Activated CD4-positive, alpha-beta T cell treated with anti-CD3 and anti-CD28 coated beads for 24 hours (primary cell): ENCODE measurements around the gene RHOBTB1.

Source experiments
- DNase-seq, 2 donors: peaks; one replicate each; pipeline ENCODE4 v3.0.0-alpha.2; 2020; ENCODE audit warnings: low read depth in 2 of 2

RHOBTB1 gene

GRCh38 chr10:60965696-60966095, 21.7 kb upstream of the RHOBTB1 start:
- no peak for DNase-seq

DNA sequence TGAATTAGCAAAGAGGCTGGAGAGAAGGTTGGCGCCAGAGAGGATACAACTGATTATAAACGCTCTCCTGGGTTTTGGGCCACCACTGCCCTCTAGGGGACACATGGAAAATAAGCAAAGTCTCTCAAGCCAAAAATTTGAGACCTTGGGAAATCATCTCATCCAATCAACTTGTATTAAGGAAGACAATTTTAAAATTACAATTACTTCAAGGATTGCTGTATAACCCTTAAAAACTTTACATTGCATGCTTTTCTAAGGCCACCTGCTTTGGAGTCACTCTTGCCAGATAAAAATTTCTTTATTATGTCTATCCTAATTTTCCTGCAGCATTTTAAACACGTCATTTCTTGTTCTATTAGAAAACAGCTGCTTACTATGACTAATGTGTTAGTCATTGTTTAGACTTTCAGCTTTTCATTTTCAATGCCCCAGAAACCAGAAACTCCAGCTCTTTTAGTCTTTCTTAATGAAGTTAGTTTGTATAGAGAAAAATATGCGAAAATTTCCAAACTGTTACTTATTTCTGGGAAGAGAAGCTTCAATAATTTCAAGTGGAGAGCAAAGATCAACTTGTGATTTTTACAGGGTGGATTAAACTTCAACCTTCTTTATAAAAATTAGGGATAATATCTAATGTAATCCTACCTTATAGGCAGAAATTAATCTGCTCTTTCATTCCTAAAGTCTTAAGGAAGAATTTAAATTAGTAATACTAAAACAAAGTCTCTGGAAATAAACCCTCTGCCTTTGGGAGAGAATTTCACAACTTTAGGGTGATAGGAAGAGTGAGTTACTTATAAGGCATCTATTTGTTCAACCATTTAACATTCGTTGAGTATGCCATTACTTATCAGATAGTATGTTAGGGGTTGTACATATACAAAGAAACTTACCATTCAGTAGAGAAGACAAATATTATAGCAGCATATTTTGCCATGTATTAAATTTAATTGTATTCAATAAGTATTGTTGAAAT, 20.6 kb upstream of the RHOBTB1 start:
- peak in 1 of 2 donors; percentile 19 for DNase-seq

DNA sequence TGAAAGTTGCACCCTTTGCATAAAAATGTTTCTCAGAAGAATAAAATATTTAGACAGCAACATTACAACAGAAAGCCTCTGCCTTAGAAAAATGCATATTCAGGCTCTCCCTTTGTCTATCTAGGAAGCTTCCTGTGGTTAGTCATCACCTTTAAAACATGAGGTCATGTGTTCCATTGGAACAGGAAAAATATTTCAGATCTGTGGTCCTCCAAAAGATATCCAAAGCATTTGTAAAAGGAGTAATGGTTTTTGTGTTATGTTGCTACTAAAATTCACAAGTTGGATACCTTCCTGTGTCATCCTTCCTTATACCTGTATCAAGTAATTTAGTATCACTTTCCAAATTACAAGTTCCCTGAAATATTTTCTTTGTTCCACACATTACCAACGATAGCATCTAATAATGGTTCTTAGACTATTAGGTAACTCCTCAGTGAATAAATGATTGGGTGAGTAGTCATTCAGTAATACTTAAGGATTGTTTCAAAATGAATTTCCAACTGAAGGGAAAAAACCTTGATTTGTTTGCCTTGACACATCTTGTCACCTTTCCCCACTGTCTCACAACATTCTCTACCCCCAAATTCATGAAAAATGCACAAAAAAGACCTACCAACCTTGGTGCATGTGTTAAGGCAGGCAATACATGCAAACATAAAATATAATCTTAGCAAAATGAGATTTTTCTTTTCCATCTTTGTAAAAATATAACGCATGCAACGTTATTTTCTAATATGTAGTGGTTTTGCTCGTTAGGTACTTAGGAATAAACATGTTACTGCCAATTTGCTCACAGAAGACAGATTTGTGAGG, 19.7 kb upstream of the RHOBTB1 start:
- no peak for DNase-seq

DNA sequence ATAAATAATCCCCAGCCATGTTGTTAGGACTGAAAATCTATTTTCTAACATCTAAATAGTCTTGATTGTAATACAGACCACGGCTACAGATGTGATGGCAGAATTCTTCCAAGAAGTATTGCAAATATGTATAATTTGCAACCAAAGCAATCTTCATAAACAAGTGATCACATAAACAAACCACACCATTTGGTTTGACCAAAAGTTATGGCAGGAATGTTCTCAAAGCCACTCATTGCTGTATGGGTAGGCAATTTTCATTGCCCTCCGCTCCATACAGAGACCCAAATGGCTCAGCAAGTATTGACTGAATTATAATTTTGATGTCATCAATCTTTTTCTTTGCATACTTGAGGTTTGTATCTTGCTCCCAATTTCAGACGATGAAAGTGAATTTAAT, 19.0 kb upstream of the RHOBTB1 start:
- DNase-seq = no peak

DNA sequence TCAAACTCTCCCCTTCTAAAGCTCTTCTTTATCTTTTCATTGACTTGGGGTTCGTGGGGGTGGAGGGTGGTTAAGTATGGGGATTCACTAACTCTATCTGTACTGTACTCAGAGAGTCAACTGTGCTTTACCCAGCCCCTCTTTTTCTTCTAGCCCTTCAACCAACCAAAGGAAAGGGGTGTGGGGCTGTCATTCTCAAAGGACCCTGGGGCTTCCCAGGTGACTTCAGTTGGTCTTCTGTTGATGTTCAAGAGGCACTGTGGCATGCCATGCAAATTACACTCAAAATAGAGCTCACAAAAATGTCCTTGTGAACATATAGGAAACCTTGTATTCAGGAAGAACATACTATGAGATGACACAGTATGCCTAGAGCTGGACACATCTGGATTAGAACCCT, 16.9 kb upstream of the RHOBTB1 start:
- no peak for DNase-seq

- DNase-seq = no peak
Observed at GRCh38 chr10:60960031-60960430, 16.0 kb upstream of the RHOBTB1 start.

DNA sequence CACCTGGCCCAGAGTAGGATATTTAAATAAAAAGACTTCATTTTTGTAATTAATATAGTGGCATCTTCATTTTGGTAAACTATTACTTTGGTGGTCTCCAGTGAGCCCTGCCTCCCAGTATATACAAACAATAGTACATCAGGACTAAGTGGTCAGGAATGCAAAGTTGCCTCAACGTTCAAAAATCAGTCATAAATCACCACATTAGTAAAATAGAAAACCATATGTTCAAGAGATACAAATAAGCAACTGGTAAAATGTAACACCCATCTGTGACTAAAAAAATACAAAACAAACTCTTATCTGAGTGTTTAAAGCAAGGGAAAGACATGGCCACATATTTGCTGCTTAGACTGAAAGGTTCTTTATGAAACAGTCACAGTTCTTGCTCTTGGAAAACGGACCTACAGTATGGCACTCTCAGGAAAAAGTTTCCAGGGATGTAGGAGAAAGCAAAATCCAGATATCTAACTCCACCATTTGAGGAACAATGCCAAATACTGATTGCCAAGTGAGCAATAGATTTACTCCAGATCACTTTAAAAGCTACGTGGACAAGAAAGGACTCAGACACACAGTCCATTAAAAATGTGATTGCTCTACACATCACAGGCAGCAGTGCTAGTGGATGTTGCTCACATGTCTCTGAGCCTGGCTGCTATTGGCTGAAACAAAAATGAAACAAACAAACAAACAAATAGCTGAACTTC, 15.1 kb upstream of the RHOBTB1 start:
- no peak for DNase-seq

- DNase-seq = no peak
Observed at GRCh38 chr10:60957667-60958221, 13.8 kb upstream of the RHOBTB1 start.

DNA sequence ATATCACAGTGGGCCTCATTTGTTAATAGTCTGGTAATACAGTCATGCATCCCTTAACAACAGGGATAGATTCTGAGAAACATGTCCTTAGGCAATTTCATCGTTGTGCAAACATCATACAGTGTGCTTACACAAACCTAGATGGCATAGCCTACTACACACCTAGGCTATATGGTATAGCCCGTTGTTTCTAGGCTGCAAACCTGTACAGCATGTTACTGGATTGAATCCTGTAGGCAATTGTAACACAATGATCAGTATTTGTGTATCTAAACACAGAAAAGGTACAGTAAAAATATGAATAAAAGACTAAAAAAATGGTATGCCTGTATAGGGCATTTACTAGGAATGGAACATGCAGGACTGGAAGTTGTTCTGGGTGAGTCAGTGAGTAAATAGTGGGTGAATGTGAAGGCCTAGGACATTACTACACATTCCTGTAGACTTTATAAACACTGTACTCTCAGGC, 12.0 kb upstream of the RHOBTB1 start:
- DNase-seq = no peak

DNA sequence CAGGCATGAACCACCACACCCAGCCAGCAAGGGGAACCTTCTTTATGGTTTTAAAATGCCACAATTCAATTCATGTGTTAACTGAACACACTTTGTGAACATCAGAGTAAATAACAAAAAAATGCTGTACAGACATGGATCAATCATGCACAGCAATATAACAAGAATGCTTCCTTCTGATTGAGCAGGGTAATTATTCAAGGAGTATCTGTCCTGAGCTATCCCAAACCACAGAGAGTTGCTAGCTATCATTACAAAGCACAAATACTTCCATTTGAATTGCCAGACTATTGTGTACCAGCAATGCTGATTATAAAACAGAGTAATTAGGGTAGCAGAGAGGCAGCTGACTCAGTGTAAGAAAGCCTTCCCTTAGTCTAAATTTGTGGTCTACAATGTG, 11.3 kb upstream of the RHOBTB1 start:
- no peak for DNase-seq

DNA sequence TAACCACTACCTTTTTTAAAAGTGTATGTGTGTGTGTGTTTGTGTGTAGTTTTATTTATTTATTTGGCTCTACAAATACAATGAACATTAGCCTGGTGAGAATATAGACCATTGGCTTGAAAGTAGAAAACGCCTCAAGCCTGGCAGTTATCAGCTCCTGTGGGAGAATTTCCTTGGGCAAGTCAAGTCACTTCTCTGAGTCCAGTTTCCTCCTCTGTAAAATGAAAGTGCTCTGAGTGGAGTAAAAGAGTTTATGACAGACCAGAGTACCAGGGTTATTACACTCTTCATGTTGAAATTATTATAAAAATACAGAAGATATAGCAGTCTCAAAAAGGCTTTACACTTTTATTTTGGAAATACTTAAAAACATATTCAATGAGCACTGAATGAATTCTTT, 10.1 kb upstream of the RHOBTB1 start:
- DNase-seq = no peak

GRCh38 chr10:60953420-60953819, 9.4 kb upstream of the RHOBTB1 start:
- DNase-seq = no peak

- DNase-seq = no peak
Observed at GRCh38 chr10:60952846-60953220, 8.8 kb upstream of the RHOBTB1 start.

GRCh38 chr10:60952067-60952845, 8.3 kb upstream of the RHOBTB1 start:
- DNase-seq = no peak

DNA sequence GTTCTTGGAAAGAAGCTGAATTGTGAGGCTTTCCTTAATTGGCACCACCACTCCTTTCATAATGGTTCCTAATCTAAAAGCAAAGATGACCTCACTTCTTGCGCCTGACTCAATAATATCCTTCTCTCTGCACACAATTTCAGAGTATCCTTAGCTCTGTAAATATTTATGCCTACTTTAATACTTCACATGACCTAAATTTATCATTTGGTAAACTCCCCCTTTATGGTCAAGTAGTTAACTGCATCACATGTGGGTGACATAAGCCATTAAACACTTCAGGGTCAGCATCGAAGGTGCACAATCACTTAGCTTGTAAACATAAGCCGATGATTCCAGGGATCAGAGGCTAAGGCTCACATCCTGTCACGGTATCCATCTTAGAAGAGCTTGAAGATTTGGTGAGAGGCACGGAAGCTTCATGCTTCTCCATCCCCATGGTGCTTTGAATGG, 7.3 kb upstream of the RHOBTB1 start:
- no peak for DNase-seq

- DNase-seq = no peak
Observed at GRCh38 chr10:60950300-60950699, 6.3 kb upstream of the RHOBTB1 start.

GRCh38 chr10:60948851-60949250, 4.9 kb upstream of the RHOBTB1 start:
- no peak for DNase-seq

DNA sequence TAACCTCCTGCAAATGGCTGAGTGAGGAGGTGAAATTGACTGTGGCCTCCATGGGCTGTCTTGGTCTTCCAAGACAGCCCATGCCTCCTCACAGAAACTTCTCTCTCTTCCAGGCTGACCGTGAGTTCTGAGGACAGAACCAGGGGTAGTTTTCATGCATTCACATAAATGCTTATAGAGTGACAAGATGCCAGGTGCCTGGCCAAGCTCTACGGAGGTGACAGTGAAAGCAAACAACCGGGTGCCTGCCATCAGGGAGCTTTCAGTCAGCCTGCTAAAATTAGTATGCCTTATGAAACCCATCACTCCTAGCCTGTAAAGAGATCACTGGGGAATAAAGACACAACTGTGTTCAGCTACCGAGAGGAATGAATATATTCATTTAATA, 919 bp upstream of the RHOBTB1 start:
- DNase-seq = no peak

- DNase-seq = no peak
Observed at GRCh38 chr10:60943316-60944057, 498 bp downstream of the RHOBTB1 start.

DNA sequence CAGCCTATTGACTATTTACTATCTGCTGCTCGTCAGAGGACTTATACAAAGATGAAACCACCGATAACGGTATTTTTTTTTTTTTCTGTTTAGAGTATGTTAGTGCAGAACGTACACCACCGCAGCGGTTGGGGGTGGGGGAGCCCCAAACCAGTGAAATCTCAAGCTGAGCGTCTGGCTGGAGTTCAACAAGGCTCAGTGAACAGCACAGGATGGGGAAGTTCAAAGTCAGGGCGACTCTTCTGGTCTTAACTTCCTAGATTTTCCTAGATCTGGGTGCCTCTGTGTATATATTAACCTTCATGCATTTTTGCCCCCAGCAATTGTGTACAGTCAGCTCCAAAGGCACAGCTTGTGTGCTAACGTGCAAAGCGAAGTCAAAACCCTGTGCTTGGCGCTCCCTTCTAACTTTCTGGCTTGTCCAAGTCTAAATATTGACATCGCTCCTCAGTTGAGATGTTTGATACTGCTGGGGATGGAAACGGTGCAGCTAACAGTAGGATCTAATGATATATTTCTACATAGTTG, 1.1 kb downstream of the RHOBTB1 start:
- DNase-seq = no peak
